Spleen (tissue), 7 donors: Measurements from ENCODE around the gene BTBD2.

Experiments used
- POLR2A ChIP-seq, 3 donors: fragments of 450-650 bp; IDR thresholded peaks; one replicate each; pipeline ENCODE4 v1.5.1; 2017; ENCODE audit warnings: antibody characterized with exemption in 3 of 3, mild to moderate bottlenecking in 1 of 3
- TF ChIP-seq, protein P1 (sequence below), 11 experiments: fragments of 200-600 bp in 7 of 11; fragments of 450-650 bp in 4 of 11; sonication (generic) in 4 of 11; IDR thresholded peaks in 8 of 11; conservative IDR thresholded peaks in 3 of 11; 1 replicate in 7 of 11; 2 replicates in 4 of 11; pipeline versions ENCODE4 v1.4.0 to v1.8.0; 2016 to 2021; ENCODE audit warnings: antibody characterized with exemption in 11 of 11, inconsistent platforms in 4 of 11, mild to moderate bottlenecking in 1 of 11
- donor health status: DM: no; HTN: no; CAD: no; lungs with moderate emphysema.
- donor health status: DM: no; HTN: no; CAD: no.
- donor health status: DM: no; HTN: no; CAD: no.

DNA sequence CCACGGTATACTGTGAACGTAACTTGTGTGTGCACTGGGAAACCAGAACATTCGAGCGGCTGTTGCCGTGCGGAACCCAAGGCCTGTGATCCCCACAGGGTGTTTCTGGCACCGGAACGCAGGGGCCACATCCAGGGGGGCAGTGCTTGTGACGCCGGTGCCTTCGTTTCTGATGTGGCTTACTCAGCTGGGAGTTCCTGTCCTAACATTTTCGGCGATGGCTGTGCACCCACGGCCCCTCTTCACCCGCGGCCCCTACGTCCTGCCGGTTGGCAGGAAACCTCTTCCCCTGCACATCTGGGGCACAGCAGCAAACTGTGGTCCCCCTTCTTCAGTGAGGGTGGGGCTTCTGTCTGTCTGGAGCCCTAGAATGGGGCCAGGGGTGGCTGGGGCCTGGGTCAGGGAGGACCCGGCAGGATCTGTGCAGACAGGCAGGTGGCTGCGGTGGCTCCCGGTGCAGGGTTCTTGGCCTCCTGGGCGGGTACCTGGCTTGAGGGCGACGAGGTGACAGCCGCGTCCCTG, 48.4 kb downstream of the BTBD2 start:
- TF ChIP-seq POLR2A (IDR thresholded peaks at IDR 0.05), result no peak
- TF ChIP-seq, protein P1, sequence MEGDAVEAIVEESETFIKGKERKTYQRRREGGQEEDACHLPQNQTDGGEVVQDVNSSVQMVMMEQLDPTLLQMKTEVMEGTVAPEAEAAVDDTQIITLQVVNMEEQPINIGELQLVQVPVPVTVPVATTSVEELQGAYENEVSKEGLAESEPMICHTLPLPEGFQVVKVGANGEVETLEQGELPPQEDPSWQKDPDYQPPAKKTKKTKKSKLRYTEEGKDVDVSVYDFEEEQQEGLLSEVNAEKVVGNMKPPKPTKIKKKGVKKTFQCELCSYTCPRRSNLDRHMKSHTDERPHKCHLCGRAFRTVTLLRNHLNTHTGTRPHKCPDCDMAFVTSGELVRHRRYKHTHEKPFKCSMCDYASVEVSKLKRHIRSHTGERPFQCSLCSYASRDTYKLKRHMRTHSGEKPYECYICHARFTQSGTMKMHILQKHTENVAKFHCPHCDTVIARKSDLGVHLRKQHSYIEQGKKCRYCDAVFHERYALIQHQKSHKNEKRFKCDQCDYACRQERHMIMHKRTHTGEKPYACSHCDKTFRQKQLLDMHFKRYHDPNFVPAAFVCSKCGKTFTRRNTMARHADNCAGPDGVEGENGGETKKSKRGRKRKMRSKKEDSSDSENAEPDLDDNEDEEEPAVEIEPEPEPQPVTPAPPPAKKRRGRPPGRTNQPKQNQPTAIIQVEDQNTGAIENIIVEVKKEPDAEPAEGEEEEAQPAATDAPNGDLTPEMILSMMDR (IDR thresholded peaks at IDR 0.05 in 8 of 11, conservative IDR thresholded peaks at IDR 0.05 in 3 of 11), result no peak
